Uterus (tissue), 2 donors: Measurements from ENCODE around the gene WNT16.

Experiments
- CTCF ChIP-seq, 4 experiments: fragments of 200-600 bp in 2 of 4; fragments of 450-650 bp in 2 of 4; sonication (generic) in 2 of 4; IDR thresholded peaks; one replicate each; pipeline ENCODE4 v1.5.1; 2016 to 2019; ENCODE audit warnings: antibody characterized with exemption in 4 of 4, mild to moderate bottlenecking in 2 of 4, moderate library complexity in 1 of 4
- POLR2A ChIP-seq, 2 donors: fragments of 450-650 bp; IDR thresholded peaks; one replicate each; pipeline ENCODE4 v1.6.1; 2016; ENCODE audit warnings: antibody characterized with exemption in 2 of 2, mild to moderate bottlenecking in 1 of 2, moderate library complexity in 1 of 2

GRCh38 chr7:121384265-121384664, 55.5 kb downstream of the WNT16 start:
- TF ChIP-seq CTCF (IDR thresholded peaks at IDR 0.05) (no peak), POLR2A (IDR thresholded peaks at IDR 0.05) (no peak)
